GM21447 (cell line): ENCODE measurements around the gene PRORP.
"Not testable (repeated sequence)": the region's sequence is repeated elsewhere in the genome, so short reads cannot be mapped to it uniquely, and the experiment has no call there.

Experiments used
- ATAC-seq: cut with Tn5 transposase; IDR thresholded peaks from one replicate; pipeline ENCODE4 v1.9.1; 2021; ENCODE audit not compliant: unreplicated experiment

The PRORP gene

DNA sequence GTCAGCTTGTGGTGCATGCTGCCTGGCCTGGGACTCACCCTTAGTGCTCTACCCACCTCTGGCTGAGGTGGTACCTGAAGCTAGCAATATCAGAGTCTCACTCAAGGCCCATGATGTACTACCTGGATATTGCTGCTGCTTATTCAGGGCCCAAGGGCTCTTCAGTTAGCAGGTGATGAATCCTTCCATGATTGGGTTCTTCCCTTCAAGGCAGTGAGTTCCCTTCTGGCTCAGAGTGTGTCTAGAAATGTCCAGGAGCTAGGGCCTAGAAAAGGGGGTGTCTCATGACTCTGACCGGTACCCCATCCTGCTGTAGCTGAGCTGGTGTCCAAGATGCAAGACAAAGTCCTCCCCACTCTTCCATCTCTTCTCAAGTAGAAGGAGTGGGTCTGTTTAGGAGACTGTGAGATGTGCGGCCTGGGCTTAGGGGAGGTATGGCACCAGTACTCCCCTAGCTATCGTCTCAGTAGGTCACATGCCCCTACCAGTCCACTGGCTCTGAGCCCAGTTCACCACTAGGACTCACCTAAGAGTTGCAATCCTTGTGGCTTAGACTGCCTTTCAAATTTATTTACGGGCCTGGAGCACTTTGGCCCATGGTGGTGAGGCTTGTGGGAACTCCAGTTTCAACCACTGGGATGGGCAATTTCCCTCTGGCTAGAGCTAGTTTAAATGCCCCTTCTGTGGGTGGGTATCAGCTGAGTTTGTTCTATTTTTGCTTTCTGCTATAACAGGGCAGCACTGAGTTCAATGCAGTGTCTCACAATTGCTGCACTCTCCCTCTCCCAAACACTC lies 12.2 kb downstream of the PRORP start:
- no peak for ATAC-seq

DNA sequence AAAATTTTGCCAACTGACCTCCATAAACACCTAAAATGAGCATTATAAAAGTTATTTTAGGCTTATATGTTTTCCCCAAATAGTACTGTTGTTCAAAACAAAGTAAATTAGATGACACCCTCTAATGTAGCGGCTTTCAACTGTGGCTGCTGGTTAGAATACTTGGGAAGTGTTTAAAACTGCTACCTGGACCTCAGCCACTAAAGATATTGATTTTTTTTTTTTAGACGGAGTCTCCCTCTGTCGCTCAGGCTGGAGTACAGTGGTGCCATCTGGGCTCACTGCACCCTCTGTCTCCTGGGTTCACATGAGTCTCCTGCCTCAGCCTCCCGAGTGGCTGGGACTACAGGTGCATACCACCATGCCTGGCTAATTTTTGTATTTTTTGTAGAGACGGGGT lies 16.2 kb downstream of the PRORP start:
- ATAC-seq, result no peak

GRCh38 chr14:35140718-35141581 lies 18.6 kb downstream of the PRORP start:
- ATAC-seq, result no peak

DNA sequence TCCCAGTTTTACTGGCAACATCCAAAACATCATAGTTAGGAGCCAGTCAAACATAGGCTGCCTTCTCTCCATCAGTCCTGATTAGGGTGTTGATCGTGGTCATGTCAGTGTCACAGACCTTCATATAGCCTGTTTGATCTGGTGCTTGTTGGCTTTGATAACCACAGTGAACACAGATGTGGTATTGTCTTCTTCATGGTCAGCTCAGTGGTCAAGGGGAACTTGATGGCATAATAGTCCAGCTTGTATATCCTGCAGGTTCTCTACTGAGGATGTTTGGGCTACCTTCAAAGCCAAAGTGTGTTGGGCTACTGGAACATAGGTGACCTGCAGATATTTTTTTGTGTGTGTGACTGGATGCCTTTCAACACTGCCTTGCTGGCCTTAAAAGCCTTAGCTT lies 21.7 kb downstream of the PRORP start:
- no peak for ATAC-seq

- no peak for ATAC-seq
Observed at GRCh38 chr14:35146711-35147149, 24.4 kb downstream of the PRORP start.

GRCh38 chr14:35147186-35147585 lies 24.8 kb downstream of the PRORP start:
- ATAC-seq, result no peak

GRCh38 chr14:35147711-35148110 lies 25.4 kb downstream of the PRORP start:
- ATAC-seq, result no peak

- ATAC-seq, result no peak
Observed at GRCh38 chr14:35149239-35149638, 26.9 kb downstream of the PRORP start.

- not testable (repeated sequence) for ATAC-seq
Observed at GRCh38 chr14:35152531-35152930, 30.2 kb downstream of the PRORP start.

DNA sequence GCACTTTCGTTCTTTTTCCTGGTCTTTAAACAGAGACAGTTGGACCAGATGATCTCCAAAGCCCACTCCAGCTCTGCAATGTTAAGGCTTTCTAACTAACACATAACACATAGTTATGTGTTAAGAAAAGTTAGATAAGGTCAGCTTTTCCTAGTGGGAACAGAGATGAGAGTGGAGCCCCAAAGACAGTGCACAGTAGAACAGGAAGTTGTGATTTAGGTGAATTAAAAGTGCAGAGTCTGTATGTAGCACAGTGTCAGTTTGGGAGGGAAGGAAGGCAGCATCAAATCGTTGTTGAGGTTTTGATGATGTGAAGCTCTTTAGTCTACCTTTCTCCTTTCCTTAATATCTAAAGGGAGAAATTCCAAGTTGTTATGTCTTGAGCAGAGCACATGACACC lies 31.7 kb downstream of the PRORP start:
- ATAC-seq, result no peak

- ATAC-seq, result no peak
Observed at GRCh38 chr14:35155962-35156361, 33.6 kb downstream of the PRORP start.

- no peak for ATAC-seq
Observed at GRCh38 chr14:35158491-35158890, 36.1 kb downstream of the PRORP start.

- ATAC-seq, result no peak
Observed at GRCh38 chr14:35158951-35159653, 36.8 kb downstream of the PRORP start.

- ATAC-seq, result no peak
Observed at GRCh38 chr14:35159742-35160409, 37.5 kb downstream of the PRORP start.

DNA sequence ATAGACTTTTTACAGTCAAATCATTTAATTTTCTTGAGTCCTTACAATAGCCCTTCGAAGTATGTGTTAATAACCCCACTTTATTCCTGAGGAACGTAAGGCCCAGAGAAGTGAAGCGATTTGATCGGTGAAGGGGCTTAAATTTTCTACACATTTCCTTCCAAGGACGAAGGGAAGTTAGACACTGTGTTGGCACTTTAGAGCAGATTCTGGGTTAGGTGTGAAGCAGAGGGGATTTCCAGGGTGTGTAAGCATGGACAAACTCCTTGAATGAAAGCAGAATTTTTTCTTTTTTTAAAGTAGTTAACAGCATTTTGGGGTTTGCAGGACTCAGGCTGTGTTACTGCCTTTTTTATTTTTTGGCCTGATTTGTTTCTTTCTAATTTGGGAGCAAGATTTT lies 38.9 kb downstream of the PRORP start:
- ATAC-seq, result no peak

- ATAC-seq, result no peak
Observed at GRCh38 chr14:35163384-35163783, 41.0 kb downstream of the PRORP start.

DNA sequence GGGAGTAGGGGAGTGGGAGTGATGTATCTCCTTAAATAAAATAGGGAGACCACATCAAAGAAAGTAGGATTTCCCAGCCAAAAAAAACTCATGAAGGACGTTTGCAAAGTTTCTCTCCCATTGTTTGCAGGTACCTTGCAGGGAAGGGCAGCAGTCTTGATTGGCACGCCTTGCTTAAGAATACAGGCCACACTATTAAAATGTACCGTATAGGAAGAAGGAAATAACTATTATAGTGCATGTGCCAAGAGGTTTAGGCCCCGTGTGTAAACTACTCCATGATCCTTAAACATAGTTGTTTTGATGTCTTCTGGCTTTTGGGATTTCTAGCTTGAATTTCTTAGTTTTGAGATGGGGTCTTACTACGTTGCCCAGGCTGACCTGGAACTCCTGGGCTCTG lies 42.5 kb downstream of the PRORP start:
- ATAC-seq, result no peak

GRCh38 chr14:35167496-35167895 lies 45.1 kb downstream of the PRORP start:
- no peak for ATAC-seq
